Eye (tissue), 1 donor: ENCODE measurements around the gene IQSEC2.

Experiments used
- DNase-seq: peaks from one replicate; pipeline ENCODE4 v3.0.0-alpha.2; 2015

The IQSEC2 gene

GRCh38 chrX:53281321-53281822 is at the start of gene IQSEC2:
IQSEC2 (minus strand) TSS chrX:53281584.
- DNase-seq = peak; percentile 84

GRCh38 chrX:53330331-53330730 is 48.9 kb upstream of the IQSEC2 start:
- no peak for DNase-seq

DNA sequence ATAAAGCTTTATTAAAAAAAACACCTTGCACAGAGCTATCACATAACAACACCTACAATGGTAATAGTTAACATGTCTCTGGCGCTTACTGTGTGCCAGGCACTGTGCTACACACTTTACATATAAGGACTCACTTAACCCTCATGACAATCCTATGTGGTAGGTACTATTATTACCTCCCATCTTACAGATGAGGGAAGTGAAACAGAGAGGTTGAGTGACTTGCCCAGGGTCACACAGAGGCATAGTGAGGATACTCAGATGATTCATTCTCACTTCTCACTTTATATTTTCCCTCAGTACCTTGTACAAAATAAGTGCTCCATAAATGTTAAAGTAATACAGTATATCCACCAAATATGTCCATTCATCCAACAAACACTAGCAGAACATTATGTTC is 43.4 kb upstream of the IQSEC2 start:
- no peak for DNase-seq

DNA sequence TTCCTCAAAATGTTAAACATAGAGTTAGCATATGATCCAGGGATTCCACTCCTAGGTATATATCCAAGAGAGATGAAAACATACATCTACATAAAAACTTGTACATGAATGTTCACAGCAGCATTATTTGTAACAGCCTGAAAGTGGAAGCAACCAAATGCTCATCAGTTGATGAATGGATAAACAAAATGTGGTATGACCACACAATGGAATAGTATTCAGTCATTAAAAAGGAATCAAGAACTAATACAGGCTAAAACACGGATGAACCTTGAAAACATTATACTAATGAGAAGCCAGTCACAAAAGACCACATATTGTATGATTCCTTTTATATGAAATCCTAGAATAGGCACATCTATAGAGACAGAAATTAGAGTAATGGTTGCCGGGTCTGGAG is 42.7 kb upstream of the IQSEC2 start:
- DNase-seq = no peak

GRCh38 chrX:53323196-53323595 is 41.8 kb upstream of the IQSEC2 start:
- no peak for DNase-seq

DNA sequence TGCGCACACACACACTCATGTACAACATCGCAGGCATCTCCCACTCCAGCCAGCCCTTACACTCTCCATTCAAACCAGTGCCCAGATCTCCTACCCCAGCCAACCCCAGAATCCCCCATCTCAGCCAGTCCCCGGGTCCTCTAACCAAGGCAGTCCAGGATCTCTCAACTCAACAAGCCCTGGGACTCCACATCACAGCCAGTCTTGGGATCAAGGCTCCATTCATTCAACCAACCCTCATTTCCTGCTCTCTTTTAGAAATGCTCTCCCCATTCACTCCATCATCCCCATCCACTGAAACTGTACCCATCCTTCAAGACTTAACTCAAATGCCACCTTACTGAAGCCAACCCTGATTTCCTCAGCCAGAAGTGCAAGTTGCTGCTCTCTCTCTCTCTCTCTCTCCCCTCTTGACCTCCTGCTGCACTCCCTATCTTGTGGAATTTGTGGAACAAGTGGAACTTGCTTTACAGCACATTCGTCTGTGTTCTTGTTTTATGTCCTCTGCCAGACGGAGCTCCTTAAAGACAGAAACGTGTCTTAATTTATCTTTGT is 40.6 kb upstream of the IQSEC2 start:
- DNase-seq = no peak

DNA sequence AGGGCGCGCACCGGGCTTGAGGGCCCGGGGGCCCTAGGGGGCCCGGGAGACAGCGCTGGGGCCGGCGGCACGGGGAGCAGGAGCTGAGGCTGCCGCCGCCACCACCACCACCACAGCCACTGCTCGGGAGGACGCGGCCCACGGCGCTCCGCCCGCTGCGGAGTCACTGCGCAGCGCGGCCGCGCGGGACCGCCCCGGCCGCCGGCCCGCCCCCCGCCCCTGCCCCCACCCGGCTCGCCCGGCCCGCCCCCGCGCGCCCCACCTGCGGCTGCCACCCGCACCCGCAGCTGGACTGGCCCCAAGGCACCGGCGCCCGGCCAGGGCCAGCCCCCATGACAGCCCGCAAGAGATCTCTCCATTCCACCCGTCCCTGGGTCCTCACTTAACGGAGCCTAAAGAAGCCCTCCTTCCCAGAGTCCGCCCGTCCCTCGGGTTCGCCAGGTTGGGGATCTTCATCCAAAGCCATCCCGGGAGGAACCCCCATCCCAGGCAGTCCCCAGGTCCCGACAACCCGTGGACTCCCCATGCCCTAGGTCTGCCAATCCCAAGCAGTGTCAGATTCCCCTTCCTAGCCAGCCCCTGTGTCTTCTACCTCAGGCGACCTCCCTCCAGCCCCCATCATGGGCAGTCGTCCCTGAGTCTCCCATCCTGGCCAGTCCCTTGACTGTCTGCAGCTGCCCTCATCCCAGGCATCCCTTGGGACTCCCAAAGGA is 40.0 kb upstream of the IQSEC2 start:
- no peak for DNase-seq

DNA sequence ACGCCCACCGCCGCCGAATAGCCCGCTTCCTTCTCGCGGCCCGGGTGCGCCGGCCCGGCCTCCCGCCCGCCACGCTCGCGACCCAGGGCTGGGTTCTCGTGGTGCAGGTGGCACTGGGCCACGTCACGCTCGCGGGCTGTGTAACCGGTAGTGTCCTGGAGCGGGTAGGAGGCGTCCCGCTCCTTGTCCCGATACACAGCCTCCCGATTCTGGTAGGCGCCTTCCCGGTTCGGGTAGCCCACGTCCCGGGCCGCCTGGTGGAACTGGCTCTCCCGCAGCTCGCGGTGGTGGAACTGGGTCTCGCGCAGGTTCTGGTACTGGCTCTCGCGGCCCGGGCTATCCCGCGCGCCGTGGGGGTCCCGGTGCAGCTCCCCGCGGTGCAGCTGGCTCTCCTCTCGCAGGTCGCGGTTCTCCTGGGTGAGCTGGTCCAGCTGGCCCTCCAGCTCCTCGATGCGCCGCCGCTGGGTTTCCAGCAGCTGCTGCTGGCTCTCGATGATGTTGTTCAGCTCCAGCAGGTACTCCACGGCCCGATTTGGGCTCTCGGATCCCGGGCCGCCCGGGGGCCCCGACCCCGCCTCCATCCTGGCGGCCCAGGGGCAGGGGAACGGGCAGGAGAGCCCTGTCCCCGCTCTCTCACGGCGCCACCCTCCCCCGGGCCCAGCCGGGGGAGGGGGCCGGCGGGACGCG is 39.3 kb upstream of the IQSEC2 start:
- peak; percentile 44 for DNase-seq

GRCh38 chrX:53319614-53320542 is 38.5 kb upstream of the IQSEC2 start:
- no peak for DNase-seq

DNA sequence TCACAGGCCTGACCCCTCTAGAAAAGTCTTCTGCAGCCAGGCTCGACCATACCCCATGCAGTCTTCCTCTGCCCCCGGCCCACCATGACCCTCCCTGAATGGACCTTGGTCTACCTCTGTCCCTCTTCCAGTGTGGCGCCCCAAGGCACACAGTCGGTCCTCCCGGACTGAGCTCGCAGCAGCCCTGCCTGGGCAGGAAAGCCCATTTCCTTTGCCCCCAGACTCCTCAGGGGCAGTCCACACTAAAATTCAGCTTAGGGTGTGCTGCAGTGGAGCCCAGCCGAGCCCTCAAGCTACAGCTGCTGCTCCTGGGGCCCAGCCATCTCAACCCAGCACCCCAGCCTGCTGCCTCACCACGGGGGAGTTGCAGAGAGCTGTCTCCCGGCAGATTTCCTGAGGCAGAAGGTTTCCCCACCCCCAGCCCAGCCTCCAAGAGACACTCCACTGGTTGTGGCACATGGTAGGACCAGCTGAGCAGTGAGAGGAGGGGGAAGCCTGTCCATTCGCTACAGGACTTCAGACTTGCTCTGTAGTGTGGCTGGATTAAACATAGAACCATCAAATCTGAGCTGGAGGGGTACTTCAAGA is 37.5 kb upstream of the IQSEC2 start:
- DNase-seq = no peak

DNA sequence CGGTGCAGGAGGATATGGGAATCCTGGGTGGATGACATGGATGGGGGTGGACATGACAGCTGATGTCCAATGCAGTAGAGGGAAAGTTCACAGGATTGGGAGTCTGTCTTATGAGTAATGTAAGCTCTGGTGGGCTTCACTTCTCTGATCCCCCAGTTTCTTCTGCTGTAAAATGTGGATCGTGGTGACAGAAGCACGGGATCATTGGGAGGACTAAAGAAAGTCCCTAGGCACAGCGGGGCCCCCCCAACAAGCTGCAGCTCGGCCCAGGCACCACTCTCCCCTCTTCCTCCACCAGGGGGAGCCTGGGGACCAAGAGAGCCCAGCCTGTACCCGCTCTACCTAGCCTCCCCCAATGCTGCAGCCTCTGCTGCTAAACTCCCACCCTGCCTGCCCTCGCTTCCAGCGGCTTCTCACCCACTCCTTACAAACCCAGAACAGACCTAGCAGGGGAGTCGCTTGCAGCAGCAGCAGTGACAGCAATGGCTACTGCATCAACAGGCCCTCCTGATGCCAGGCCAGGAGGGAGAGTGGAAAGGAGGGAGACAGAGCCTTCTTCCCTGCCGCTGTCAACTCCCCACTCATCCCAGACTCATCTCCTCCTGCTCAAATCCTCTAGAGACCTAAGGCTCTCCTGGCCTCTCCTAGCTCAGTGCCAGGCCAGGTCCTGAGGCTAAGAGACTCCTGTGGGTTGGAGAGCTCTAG is 36.1 kb upstream of the IQSEC2 start:
- peak; percentile 75 for DNase-seq

- no peak for DNase-seq
Measured at GRCh38 chrX:53316860-53317237, 35.5 kb upstream of the IQSEC2 start.

- no peak for DNase-seq
Measured at GRCh38 chrX:53316111-53316859, 34.9 kb upstream of the IQSEC2 start.

GRCh38 chrX:53313728-53314105 is 32.3 kb upstream of the IQSEC2 start:
- no peak for DNase-seq

- DNase-seq = peak; percentile 87
Measured at GRCh38 chrX:53312946-53313727, 31.8 kb upstream of the IQSEC2 start.

GRCh38 chrX:53309837-53310236 is 28.5 kb upstream of the IQSEC2 start:
- DNase-seq = no peak

DNA sequence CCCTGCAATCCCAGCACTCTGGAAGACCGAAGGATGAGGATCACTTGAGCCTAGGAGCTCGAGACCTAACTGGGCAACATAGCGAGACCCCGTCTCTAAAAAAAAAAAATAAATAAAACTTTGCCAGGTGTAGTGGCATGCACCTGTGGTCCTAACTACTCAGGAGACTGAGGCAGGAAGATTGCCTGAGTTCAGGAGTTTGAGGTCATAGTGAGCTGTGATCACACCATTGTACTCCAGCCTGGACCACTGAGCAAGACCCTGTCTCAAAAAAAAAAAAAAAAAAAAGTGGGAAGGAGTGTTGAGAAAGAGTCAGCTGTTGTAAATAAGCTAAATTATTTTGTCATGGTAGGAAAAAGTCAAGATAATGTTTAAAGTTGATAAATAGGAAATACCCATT is 27.5 kb upstream of the IQSEC2 start:
- DNase-seq = no peak

DNA sequence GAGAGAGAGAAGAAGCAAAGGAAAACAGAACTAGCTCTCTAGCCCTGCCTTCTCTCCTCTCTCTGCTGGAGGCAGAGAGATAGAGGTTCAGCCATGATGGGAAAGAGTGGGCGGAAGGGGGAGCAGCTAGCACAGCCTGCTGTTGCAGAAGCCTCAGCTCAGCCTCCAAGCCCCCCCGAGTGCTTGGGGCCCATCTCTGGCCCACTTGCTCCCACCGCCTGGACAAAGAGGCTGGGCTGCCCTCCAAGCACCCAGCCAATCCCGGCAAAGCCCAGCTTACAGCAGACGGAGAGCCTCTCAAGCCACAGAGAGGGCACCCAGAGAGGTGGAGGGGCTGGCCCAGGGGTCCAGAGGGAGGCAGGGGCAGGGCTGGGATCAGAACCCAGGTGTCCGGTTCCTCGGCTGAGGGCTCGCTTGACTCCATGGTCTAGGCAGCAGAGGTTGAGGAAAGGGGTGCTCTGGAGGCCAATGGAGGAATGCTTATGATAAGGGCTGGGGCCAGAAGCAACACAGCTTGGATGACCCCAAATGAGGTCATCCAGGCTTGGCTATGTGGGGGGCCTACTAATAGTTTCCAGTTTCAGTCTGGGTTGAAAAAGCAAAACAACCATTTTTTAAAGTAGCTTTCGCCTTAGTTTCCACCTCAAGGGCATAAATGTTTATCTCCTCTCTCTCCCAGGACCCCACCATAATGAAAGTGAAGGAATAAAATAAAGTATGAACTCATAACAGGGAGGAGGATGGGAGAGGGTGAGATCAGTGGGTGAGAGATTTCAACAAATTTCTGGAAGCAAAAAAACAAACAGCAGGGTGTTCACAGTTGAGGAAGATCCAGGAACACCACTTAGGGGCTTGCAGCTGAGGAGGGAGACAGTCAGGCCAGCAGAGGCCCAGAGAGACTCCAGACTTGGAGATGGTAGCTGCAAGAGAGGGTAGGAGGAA is 24.9 kb upstream of the IQSEC2 start:
- DNase-seq = no peak
